HG02610 (cell line): ENCODE measurements around the gene CARD14.
A peak's percentile ranks its signal among the peaks of the same experiment; 100 is the strongest.

Experiments
- ATAC-seq: cut with Tn5 transposase; IDR thresholded peaks from one replicate; pipeline ENCODE4 v1.9.1; 2021; ENCODE audit warnings: mild to moderate bottlenecking, moderate library complexity; ENCODE audit not compliant: unreplicated experiment

The CARD14 gene

DNA sequence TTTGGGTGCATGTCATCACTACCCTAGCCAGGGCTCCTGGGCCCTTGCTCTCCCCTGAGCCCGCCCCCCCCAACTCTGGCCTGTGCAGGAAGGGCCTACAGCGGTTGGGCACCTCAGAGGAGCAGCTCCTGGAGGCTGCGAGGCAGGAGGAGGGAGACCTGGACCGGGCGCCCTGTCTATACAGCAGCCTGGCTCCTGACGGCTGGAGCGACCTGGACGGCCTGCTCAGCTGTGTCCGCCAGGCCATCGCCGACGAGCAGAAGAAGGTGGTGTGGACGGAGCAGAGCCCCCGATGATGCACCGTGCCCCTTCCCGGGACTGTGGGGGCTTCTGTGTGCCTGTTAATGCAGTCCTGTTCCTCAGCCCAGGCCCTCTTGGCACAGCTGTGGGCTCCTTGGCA is 38.2 kb downstream of the CARD14 start:
- ATAC-seq, result no peak

DNA sequence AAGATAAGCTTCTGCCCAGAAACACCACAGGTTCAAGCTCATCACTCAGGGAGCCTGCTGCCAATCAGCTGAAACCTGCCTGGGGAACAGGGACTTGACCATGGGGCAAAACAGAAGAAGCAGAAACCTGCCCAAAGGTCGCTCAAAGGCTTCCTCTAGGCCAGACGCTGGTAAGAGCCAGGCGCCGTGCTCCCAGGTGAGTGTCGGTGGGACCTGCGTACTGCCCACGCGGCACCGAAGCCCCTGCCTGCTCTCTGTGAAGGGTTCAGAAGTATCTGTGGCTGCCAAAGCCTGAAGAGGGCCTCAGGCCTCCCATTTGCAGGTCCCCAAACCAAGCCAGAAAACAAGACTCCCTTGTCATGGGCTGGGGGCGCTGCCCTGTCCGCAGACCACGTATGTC is 39.9 kb downstream of the CARD14 start:
- no peak for ATAC-seq

DNA sequence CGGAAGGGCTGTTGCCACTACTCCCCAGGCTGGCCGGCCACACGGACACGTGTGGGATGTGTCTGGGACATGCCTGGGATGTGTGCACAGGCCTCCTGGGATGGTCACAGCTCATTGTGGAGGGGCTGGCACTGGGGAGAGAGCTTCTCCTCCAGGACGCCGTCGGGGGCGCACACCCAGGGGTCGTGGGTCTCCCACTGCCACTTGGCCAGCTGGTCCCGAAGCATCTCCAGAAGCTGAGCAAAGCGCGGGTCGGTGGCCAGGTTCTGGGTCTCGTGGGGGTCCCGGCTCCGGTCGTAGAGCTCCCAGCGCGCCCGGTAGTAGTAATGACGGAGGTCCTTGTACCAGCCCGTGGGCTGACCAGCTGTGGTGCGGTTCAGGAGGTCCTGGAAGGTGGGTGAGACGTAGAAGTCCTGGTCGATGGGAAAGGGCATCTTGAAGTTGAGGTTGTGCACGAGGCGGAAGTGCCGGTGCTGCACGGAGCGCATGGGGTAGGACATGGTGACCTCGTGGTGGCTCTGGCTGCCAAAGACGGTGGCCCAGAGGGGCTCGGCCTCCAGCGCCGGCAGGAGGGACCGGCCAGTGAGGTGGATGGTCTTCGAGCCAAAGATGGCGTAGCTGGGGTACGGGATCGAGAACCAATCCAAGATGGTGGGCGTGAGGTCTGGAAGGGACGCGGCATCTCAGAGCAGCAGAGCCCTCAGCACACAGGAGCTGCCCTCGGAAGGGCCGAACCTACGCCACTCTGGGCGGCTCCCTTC is 40.7 kb downstream of the CARD14 start:
- ATAC-seq, result no peak

DNA sequence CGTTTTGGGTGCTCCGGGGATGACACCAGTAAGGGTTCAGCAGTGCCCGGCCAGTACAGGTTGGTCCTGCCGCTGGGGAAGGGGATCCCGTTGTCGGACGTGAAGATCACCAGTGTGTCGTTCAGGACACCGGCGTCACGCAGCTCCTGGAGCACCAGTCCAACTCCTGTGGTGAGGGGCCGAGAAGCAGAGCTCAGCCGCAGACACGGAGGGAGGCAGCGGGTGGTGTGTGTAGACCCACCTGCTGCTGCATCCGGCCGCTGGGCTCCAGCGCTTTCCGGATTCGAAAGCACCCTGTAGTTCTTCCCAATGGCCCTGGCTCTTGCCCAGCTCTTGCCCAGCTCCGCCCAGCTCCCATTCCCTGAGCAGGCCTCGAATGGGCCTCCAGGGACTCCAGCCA is 42.3 kb downstream of the CARD14 start:
- ATAC-seq, result no peak

DNA sequence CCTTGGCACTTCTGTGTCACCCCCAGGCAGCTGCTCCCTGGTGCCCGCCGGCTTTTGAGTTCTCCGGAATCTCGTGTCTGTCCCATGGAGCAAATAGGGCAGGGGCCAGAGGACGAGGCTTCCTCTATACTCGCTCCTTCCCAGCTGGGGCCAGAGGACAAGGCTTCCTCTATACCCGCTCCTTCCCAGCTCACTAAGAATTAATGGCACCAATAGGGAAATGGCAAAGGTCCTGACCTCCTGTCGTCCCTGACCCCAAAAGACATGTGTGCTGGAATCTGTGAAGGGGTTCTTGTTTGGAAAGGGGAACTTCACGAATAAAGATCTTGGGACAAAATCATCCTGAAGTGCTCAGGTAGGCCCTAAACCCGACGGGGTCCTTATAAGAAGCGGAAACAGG is 42.7 kb downstream of the CARD14 start:
- no peak for ATAC-seq

DNA sequence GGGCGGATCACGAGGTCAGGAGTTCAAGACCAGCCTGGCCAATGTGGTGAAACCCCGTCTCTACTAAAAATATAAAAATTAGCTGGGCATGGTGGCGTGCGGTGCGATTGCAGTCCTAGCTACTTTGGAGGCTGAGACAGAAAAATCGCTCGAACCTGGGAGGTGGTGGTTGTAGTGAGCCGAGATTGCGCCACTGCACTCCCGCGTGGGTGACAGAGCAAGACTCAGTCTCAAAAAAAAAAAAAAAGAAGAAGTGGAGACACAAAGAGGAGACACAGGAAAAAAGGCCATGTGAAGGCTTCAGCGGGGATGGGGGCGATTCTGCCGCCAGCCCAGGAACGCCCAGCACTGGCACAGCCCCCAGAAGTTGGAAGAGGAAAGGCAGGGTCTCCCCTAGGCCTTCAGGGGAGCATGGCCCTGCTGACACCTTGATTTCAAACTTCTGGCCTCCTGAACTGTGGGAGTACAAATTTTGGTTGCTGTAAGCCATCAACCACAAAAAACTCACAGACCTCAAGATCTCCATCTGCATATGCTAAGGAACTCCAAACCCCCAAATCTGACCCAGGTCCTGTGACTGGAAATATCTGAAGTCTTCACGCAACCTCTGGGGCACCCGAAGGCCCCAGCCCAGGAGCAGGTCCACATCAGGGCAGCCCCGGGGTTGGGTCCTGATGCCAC is 43.3 kb downstream of the CARD14 start:
- no peak for ATAC-seq

DNA sequence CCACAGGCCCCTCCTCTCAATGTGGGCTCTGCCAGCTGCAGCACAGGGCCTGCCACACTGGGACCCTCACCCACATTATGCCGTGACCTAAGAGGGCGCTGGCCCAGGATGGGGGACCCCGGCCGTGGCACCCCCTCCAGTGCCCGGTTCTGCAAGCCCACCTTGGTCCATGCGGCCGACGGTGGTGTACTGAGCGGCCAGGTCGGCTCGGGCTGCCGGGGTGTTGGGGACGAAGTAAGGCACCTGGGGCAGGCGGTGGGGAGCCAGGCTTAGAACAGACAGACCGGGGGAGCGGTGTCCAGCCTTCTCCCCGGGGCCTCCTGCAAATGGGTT is 43.8 kb downstream of the CARD14 start:
- no peak for ATAC-seq

DNA sequence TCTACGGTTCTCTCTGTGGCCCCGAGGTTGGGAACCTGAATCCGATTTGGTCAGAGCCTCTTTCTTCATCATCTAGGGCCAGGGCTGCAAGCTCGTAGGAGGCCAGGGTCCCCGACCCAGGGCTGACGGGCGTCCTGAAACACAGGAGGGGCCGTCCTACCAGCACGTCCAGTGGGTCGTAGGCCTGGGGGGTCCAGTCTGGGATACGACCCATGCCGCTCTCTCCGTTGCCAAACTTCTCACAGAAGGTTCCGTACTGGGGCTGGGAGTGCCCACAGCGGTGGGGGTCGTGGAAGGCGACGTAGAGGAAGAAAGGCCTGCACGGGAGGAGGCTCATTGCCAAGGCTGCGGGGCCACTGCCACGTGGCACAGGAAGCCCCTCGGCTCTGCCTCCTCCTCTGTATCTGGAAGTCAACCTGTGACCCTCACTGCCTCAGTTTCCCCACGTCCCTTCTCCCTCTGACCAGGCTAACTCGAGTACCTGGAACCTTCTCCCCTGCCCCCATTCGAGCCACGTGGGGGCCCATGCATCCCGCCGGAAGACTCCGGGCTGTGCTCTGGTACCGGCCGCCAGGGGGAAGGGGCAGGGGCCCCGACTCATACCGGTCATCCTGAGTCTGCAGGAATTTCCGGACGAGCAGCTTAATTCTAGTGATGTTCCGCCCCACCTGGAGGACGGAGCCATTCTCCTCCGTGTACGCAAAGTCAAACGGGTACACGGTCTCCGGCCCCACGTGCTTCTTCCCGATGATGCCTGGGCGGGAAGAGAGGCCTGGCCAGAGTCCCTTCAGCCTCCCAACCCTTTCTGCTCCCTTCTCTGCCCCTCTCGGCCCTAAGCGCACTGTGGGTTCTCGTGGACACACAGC is 44.4 kb downstream of the CARD14 start:
- no peak for ATAC-seq

DNA sequence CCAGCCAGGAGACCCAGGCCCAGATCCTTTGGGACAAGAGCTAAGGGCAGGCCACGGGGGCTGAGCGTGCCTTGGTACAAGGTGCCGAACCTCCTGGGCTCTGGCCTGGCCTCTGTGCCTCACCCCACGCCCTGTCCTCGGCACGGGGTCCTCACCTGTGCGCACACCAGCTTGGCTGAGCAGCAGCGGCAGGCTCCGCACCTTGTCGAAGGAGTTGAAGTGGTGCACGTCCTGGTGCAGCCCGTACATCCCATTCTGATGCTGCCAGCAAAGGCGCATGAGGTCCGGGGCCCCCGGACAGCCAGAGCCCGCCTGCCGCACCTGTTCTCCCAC is 45.0 kb downstream of the CARD14 start:
- no peak for ATAC-seq

DNA sequence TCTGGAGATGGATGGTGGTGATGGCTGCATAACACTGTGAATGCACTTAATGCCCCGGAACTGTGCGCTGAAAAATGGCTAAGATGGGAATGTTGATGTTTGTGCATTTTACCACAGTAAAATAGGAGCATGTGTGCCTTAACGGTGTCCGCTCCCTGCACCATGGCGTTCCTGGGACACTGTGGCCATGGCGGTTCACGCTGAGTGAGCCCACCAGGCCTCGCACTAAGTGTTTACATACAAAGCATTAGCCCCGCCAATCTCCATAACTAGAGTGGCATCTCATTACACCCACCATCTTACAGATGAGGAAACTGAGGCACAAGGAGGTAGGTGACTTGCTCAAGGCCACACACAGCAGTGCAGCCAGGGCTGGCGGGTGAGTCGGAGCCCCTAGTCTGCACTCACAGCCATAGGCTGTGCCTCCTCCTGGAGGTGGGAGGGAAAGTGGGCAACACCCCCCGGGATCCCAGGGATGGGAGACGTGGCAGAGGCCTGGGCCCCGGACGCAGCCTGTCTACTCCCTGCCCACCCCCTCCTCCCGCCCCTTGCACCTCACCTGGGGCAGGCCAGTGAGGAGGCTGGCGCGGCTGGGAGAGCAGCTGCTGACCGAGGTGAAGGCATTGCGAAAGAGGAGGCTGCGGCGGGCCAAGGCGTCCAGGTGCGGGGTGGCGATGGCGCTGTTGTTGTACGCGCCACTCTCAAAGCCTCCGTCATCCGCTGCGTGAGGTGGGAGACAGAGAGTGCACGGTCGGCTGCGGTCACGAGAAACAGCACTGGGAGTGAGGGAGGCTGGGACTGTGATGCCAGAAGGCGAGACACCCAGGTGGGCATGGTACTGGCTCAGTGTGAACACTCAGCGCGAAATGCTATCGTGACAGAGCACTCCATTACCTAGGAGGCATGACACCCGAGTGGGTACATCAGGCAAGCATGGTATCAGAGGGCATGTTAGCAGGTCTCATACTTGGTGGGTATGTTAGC is 46.9 kb downstream of the CARD14 start:
- ATAC-seq, result no peak

DNA sequence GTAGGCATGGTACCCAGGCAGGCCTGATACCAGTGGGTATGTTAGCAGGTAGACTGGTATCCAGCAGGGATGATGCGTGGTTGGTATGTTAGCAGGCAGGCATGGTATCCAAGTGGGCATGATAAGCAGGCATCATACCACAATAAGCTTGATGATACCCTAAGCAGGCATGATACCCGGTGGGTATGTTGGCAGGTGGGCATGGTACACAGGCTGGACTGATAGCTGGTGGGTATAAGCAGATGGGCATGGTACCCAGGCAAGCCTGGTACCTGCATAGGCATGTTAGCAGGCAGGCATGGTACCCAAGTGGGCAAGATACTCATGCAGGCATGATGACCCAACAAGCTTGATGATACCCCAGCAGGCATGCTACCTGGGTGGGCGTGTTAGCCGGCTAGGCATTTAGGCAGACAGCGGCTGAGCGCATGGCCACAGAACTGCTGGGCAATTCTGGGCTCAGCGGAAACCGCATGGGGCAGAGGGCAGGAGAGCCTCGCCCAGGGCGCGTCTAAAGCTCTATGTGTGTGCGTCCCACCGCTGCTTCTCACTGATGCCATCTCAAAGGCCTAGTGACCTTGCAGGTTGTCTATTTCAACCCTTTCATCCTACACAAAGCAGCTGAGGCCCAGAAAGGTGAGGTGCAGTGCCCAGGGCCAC is 48.0 kb downstream of the CARD14 start:
- ATAC-seq, result no peak

DNA sequence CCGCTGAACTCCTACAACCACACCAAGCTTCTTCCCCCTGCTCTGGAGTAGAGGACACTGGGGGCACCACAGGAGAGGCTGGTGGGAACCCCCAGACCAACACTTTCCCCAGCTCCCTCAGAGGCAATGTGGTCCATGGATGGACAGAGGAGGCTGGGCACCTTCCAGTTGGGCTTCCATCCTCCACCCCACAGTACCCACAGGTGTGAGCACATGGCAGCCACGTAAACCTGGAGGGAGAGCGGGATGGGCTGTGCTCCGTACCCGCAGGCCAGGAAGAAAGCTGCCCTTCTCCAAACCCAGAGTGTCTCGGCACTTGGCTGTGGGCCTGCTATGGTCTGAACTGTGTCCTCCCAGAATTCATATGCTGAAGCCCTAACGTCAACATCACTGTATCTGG is 48.6 kb downstream of the CARD14 start:
- no peak for ATAC-seq

DNA sequence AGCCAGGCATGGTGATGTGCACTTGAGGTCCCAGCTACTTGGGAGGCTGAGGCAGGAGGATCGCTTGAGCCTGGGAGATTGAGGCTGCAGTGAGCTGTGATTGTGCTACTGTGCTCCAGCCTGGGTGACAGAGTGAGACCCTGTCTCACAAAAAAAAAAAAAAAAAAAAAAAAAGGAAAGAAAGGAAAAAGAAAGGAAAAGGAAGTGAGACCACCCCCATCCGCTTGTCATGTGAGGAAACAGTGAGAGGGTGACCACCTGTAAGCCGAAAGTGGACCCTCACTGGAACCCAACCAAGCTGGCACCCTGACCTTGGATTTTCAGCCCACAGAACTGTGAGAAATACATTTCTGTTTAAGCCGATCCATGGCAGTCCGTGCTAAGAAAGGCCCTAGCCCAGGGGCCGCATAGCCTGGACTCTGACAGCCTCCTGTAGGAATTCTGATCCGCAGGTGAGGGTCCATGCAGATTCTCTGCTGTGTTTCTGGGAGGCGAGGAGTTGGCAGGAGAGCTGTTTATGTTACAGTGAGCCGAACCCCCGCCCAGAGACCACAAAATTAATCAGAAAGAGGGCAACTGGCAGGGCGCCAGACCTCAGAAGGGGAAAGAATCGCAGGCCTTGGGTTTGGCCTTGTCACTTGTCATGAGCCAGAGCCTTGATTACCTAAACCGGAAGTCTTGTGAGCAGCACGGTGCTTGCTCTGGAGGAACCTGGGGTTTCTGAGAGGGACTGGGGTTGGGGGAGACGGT is 49.4 kb downstream of the CARD14 start:
- peak; percentile 64 for ATAC-seq

DNA sequence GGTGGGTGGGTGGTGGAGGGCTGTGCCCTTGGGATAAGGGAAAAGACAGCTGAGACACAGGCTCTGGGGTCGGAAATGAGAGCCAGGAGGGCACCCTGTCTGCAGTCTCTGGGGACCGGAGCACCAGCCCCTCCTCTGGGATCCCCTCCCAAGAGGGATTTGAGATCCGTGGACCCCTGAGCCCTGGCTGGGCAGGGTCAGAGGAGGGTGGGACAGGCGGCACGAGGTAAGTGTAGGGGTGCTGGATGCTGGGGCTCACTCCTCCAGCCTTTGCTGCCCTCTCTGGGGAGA is 49.9 kb downstream of the CARD14 start:
- no peak for ATAC-seq

DNA sequence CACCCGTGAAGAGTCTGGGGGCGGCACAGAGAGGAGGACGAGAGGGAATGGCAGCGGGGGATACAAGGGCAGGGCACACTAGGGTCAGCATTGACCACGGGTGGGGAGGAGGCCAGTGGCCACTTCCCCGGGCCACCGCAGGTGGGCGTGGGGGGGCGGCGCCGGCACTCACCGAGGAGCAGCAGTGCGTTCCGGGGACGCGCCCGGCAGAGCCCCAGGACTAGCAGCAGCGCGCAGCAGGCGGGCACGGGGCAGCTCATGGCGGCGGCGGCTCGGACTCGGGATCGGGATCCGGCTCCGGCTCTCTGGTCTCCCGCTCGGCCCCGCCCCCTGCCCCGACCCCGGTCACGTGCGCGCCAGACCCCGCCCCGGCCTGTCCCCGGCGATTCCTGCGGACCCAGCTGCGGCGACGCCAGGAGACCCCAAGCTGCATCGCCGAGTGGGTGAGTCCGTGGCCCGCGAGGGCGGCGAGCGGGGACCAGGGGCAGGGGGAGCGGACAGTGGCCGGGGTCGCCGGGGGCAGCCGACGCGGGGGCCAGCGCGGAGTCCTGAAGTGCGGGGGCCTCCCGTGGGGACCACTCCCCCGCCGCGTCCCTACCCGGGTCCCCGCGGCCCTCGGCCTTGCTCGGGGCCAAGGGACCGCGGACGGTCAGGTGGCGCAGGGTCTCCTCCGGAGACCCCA is 50.4 kb downstream of the CARD14 start, which contains the start of the genes SGSH and SLC26A11:
Gene SGSH (minus strand): TSS at position 280 of the 682 bp plus-strand sequence. CDS start 20 bp downstream, at position 260.
Gene SLC26A11 (plus strand): TSS at position 374 of the 682 bp plus-strand sequence. CDS start 1,134 bp downstream, outside the sequence.
- ATAC-seq, result no peak

DNA sequence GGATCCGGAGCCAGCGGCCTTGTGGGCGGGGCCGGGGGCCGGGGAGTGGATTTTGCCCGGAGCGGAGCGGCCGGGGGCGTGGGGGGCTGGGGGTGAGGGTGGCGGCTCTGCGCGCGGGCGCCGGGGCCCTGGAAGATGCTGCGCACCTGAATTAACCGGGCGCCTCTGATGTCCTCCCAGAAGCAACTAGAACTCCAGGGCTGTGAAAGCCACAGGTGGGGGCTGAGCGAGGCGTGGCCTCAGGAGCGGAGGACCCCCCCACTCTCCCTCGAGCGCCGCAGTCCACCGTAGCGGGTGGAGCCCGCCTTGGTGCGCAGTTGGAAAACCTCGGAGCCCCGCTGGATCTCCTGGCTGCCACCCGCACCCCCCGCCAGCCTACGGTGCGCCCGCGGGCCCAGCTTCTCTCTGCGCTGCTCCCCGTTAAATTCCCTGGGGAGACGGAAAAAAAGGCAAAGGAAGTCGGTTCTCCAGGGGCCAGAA is 50.9 kb downstream of the CARD14 start:
- no peak for ATAC-seq

DNA sequence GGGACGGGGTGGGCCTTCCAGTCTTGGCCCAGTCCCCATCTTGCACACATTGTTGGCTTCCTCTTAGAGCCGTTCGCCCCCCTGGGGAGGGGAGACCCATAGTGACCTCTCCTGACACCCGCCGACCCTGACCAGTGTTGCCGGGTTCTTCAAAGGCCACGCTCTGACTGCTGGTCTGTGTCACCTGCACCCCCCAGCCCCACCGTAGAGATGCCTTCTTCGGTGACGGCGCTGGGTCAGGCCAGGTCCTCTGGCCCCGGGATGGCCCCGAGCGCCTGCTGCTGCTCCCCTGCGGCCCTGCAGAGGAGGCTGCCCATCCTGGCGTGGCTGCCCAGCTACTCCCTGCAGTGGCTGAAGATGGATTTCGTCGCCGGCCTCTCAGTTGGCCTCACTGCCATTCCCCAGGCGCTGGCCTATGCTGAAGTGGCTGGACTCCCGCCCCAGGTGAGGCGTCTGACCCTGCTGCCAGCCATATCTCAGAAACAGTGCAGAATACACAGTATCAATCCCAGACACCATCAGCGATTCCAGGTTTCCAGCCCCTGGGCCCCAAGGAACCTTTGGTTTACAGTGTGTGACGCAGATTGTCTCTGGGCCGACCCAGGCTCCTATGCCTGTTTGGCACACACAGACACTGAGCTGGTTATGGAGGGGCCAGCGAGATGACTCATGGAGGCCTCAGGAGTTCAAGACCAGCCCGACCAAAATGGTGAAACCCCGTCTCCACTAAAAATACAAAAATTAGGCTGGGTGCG is 51.7 kb downstream of the CARD14 start:
- ATAC-seq, result no peak
